IMR-90 (cell line): ENCODE data around the gene SMKR1. TPM values are rescaled to one million over a fixed set of nuclear protein-coding genes. Genes with fewer than 3 reads are reported as not detected.
A peak's percentile ranks its signal among the peaks of the same experiment; 100 is the strongest.

ENCODE experiments used
- ATAC-seq: fragments of 200-7000 bp; cut with Tn5 transposase; 2 replicates; pipeline ENCODE4 v1.9.1; 2020; ENCODE audit warnings: low read depth, mild to moderate bottlenecking, moderate library complexity
- BruUV-seq: library from RNA; stranded (reverse); fragments of 400-500 nt; replicated peaks from 2 replicates; lab custom pipeline; 2021; lab: Mats Ljungman, UMichigan
- CTCF ChIA-PET: fragments of 300-600 bp; formaldehyde crosslinking; extraction: SDS; loops from one replicate; lab custom pipeline; 2021; ENCODE audit warnings: antibody characterized with exemption; lab: Yijun Ruan, JAX
- POLR2A ChIA-PET: fragments of 300-600 bp; sonication (Branson Sonifier 250); formaldehyde crosslinking; loops from one replicate; lab custom pipeline; 2022; ENCODE audit warnings: antibody characterized with exemption; ENCODE audit not compliant: unreplicated experiment; lab: Charles Lee
- DNase-seq: peaks from one replicate; pipeline ENCODE4 v3.0.0; 2013
- H2AFZ ChIP-seq: replicated peaks from 2 replicates; pipeline ENCODE3; 2013; ENCODE audit warnings: low read length, mild to moderate bottlenecking; ENCODE audit not compliant: poor library complexity
- H2AK5ac ChIP-seq: 2 replicates; pipeline ENCODE4 v1.6.1; 2013; ENCODE audit warnings: low read depth, low read length, inconsistent platforms
- H2AK9ac ChIP-seq: replicated peaks from 2 replicates; pipeline ENCODE3; 2013; ENCODE audit warnings: mild to moderate bottlenecking, low read depth, low read length, moderate library complexity; ENCODE audit not compliant: poor library complexity
- H2BK120ac ChIP-seq: 2 replicates; pipeline ENCODE4 v1.6.1; 2013; ENCODE audit warnings: low read depth, low read length, inconsistent platforms
- H2BK15ac ChIP-seq: 3 replicates; pipeline ENCODE4 v1.6.1; 2013; ENCODE audit warnings: low read depth, low read length, inconsistent platforms
- H2BK20ac ChIP-seq: 2 replicates; pipeline ENCODE4 v1.6.1; 2013; ENCODE audit warnings: low read depth, mild to moderate bottlenecking, inconsistent platforms, low read length, moderate library complexity
- H2BK5ac ChIP-seq: 2 replicates; pipeline ENCODE4 v1.6.1; 2013; ENCODE audit warnings: mild to moderate bottlenecking, low read depth, low read length, inconsistent platforms; ENCODE audit not compliant: poor library complexity, severe bottlenecking
- H3K14ac ChIP-seq: replicated peaks from 2 replicates; pipeline ENCODE4 v1.6.1; 2013; ENCODE audit warnings: low read depth, low read length, inconsistent platforms
- H3K18ac ChIP-seq: 2 replicates; pipeline ENCODE4 v1.6.1; 2013; ENCODE audit warnings: low read depth, low read length, control low read depth
- H3K23ac ChIP-seq: 2 replicates; pipeline ENCODE4 v1.6.1; 2013; ENCODE audit warnings: low read depth, low read length, inconsistent platforms
- H3K27ac ChIP-seq: 2 replicates; pipeline ENCODE4 v1.5.1; 2013; ENCODE audit warnings: mild to moderate bottlenecking, control low read depth, low read length; ENCODE audit not compliant: insufficient read depth
- H3K27me3 ChIP-seq: 2 replicates; pipeline ENCODE4 v1.6.1; 2013; ENCODE audit warnings: low read length; ENCODE audit not compliant: control insufficient read depth, insufficient read depth
- H3K36me3 ChIP-seq: 2 replicates; pipeline ENCODE4 v1.6.1; 2013; ENCODE audit warnings: low read length, mixed read lengths; ENCODE audit not compliant: control insufficient read depth, insufficient read depth
- H3K4ac ChIP-seq: 2 replicates; pipeline ENCODE4 v1.6.1; 2013; ENCODE audit warnings: low read depth, low read length, inconsistent platforms
- H3K4me1 ChIP-seq: 2 replicates; pipeline ENCODE4 v1.6.1; 2013; ENCODE audit warnings: low read length, mixed read lengths; ENCODE audit not compliant: control insufficient read depth, insufficient read depth
- H3K4me2 ChIP-seq: 2 replicates; pipeline ENCODE4 v1.6.1; 2013; ENCODE audit warnings: low read depth, mild to moderate bottlenecking, control low read depth, low read length, moderate library complexity
- H3K4me3 ChIP-seq: 2 replicates; pipeline ENCODE4 v1.5.1; 2013; ENCODE audit warnings: low read depth, mild to moderate bottlenecking, control low read depth, low read length, moderate library complexity; ENCODE audit not compliant: insufficient read depth
- H3K56ac ChIP-seq: 2 replicates; pipeline ENCODE4 v1.6.1; 2013; ENCODE audit warnings: low read length, inconsistent platforms; ENCODE audit not compliant: insufficient read depth; ENCODE audit errors: extremely low read depth
- H3K79me1 ChIP-seq, 2 experiments: 2 replicates each; pipeline ENCODE4 v1.6.1; 2013; ENCODE audit warnings: low read length in 2 of 2, inconsistent platforms in 1 of 2, low read depth in 1 of 2
- H3K9ac ChIP-seq: 2 replicates; pipeline ENCODE4 v1.6.1; 2013; ENCODE audit warnings: low read depth, low read length, control low read depth
- H3K9me1 ChIP-seq: 2 replicates; pipeline ENCODE4 v1.6.1; 2013; ENCODE audit warnings: low read length, inconsistent platforms; ENCODE audit not compliant: insufficient read depth
- H3K9me3 ChIP-seq: 2 replicates; pipeline ENCODE4 v1.6.1; 2013; ENCODE audit warnings: low read length; ENCODE audit not compliant: control insufficient read depth, insufficient read depth
- H4K20me1 ChIP-seq: 2 replicates; pipeline ENCODE4 v1.6.1; 2013; ENCODE audit warnings: low read length, inconsistent platforms; ENCODE audit not compliant: insufficient read depth
- H4K5ac ChIP-seq: 2 replicates; pipeline ENCODE4 v1.6.1; 2013; ENCODE audit warnings: mild to moderate bottlenecking, low read depth, low read length, control low read depth
- H4K8ac ChIP-seq, 2 experiments: 2 replicates each; pipeline ENCODE4 v1.6.1; 2013; ENCODE audit warnings: low read depth in 2 of 2, low read length in 2 of 2, control low read depth in 1 of 2, inconsistent platforms in 1 of 2
- H4K91ac ChIP-seq: 2 replicates; pipeline ENCODE4 v1.6.1; 2013; ENCODE audit warnings: low read depth, low read length, inconsistent platforms; ENCODE audit not compliant: insufficient read depth
- BHLHE40 ChIP-seq: fragments of 150-350 bp; IDR thresholded peaks from 2 replicates; pipeline ENCODE4 v1.6.1; 2016; ENCODE audit warnings: mild to moderate bottlenecking, low read depth, low read length
- CEBPB ChIP-seq: IDR thresholded peaks from 2 replicates; pipeline ENCODE4 v1.6.1; 2012; ENCODE audit warnings: low read depth, low read length, improper control_type of control experiment
- CHD1 ChIP-seq: IDR thresholded peaks from 2 replicates; pipeline ENCODE4 v1.6.1; 2012; ENCODE audit warnings: low read depth, low read length, improper control_type of control experiment
- CTCF ChIP-seq: conservative IDR thresholded peaks from 2 replicates; pipeline ENCODE4 v1.5.1; 2012; ENCODE audit warnings: mild to moderate bottlenecking, low read depth, low read length, improper control_type of control experiment
- FOS ChIP-seq: fragments of 150-350 bp; IDR thresholded peaks from 2 replicates; pipeline ENCODE4 v1.6.1; 2016; ENCODE audit warnings: low read depth, low read length
- MAFK ChIP-seq: IDR thresholded peaks from 2 replicates; pipeline ENCODE4 v1.6.1; 2012; ENCODE audit warnings: low read depth, low read length, improper control_type of control experiment
- MAZ ChIP-seq: IDR thresholded peaks from 2 replicates; pipeline ENCODE4 v1.6.1; 2012; ENCODE audit warnings: low read depth, mild to moderate bottlenecking, low read length, improper control_type of control experiment, moderate library complexity, borderline replicate concordance
- MXI1 ChIP-seq: IDR thresholded peaks from 2 replicates; pipeline ENCODE4 v1.6.1; 2012; ENCODE audit warnings: low read depth, mild to moderate bottlenecking, low read length, moderate library complexity, borderline replicate concordance
- NFE2L2 ChIP-seq: fragments of 150-350 bp; IDR thresholded peaks from 2 replicates; pipeline ENCODE4 v1.6.1; 2016; ENCODE audit warnings: low read depth, mild to moderate bottlenecking, low read length
- POLR2A ChIP-seq: IDR thresholded peaks from 2 replicates; pipeline ENCODE4 v1.6.1; 2012; ENCODE audit warnings: mild to moderate bottlenecking, low read depth, low read length
- RAD21 ChIP-seq: IDR thresholded peaks from 2 replicates; pipeline ENCODE4 v1.6.1; 2012; ENCODE audit warnings: low read length, improper control_type of control experiment
- RCOR1 ChIP-seq: IDR thresholded peaks from 2 replicates; pipeline ENCODE4 v1.6.1; 2012; ENCODE audit warnings: mild to moderate bottlenecking, low read length, improper control_type of control experiment; ENCODE audit not compliant: insufficient replicate concordance
- RFX5 ChIP-seq: IDR thresholded peaks from 2 replicates; pipeline ENCODE4 v1.8.0; 2012; ENCODE audit warnings: low read depth, mild to moderate bottlenecking, low read length, moderate library complexity
- USF2 ChIP-seq: fragments of 150-350 bp; IDR thresholded peaks from 2 replicates; pipeline ENCODE4 v1.6.1; 2017; ENCODE audit warnings: mild to moderate bottlenecking, antibody characterized with exemption, low read length, low read depth
- WGBS, 2 experiments: methylation state at CpG; one replicate each; pipeline versions ENCODE4 v1.1.5 to v1.1.7; 2013; ENCODE audit warnings: missing lambda C conversion rate in 2 of 2; ENCODE audit not compliant: insufficient read length in 1 of 2; ENCODE audit errors: extremely low coverage in 2 of 2; 5-methylcytosine and 5-hydroxymethylcytosine counted together
- dilution Hi-C: fragments of 300-500 bp; cut with HindIII; formaldehyde crosslinking; loops from one replicate; pipeline ENCODE4 v1.14.3; 2018; ENCODE audit warnings: low sequenced_read_pairs; ENCODE audit not compliant: unreplicated experiment
- in situ Hi-C: fragments of 300-500 bp; cut with MboI; formaldehyde crosslinking; loops from 3 replicates; pipeline ENCODE4 v1.14.3; 2019; ENCODE audit warnings: low sequenced_read_pairs, inconsistent platforms, mixed read lengths
- intact Hi-C: fragments of 100-400 bp; cut with micrococcal nuclease; formaldehyde crosslinking; loops from 2 replicates; pipeline ENCODE4 v1.10.0; 2022
- polyA plus RNA-seq, 3 experiments: library from polyadenylated mRNA; depleted of rRNA; stranded (reverse); fragments of >200 nt; gene quantifications; 2 replicates each; pipeline ENCODE4 v1.2.3, GENCODE V29; 2012; ENCODE audit warnings: low replicate concordance in 1 of 3
- total RNA-seq: library from RNA; depleted of rRNA; stranded (reverse); fragments of >200 nt; gene quantifications from 2 replicates; pipeline ENCODE4 v1.2.3, GENCODE V29; 2012
- TF ChIP-seq, protein P1 (sequence below): fragments of 150-350 bp; IDR thresholded peaks from 2 replicates; pipeline ENCODE4 v1.6.1; 2016; ENCODE audit warnings: low read depth, mild to moderate bottlenecking, low read length, moderate library complexity, borderline replicate concordance

Gene SMKR1
- total and polyA plus RNA-seq, 2 of the 4 experiments (the other 2 are of a cell fraction) = 0.26 TPM; not detected in 1

- no peak overlapping the region for H2BK5ac ChIP-seq
- no peak overlapping the region for H3K18ac ChIP-seq
- H3K79me1 ChIP-seq = no peaks in the 10 kb centered on the region
- H3K4me2 ChIP-seq = no peak overlapping the region
- intact Hi-C loops = loop anchor here (5.0 kb wide), 1 partner anchor 120 kb away; the partner anchor contains the start of gene NRF1
- no peak overlapping the region for H3K27ac ChIP-seq
- 100% methylated on average over 1 of the region's 2 CpGs; no CpG with 5 or more reads in 1 of the 2 experiments for WGBS, 2 experiments
- no peaks in the 10 kb centered on the region for H3K36me3 ChIP-seq
- dilution Hi-C loops = no loop called here
- H2BK15ac ChIP-seq = no peak overlapping the region
- peak overlapping the region; percentile 45 for H2BK20ac ChIP-seq
- H3K9ac ChIP-seq = no peak overlapping the region
- no peaks in the 10 kb centered on the region for H3K9me3 ChIP-seq
- ChIA-PET CTCF (no interaction called here), POLR2A (no interaction called here)
- BruUV-seq = no TSS peak
- H2BK120ac ChIP-seq = peak overlapping the region; percentile 32; the same call in 1 of the 2 replicates
- H2AK9ac ChIP-seq = no peak overlapping the region
- H3K23ac ChIP-seq = no peak overlapping the region
- H2AFZ ChIP-seq = no peak overlapping the region
- H3K4me1 ChIP-seq = peaks cover 8% of the 10 kb centered on the region; the same call in 1 of the 2 replicates
- no peak overlapping the region for H3K4ac ChIP-seq
- ATAC-seq = no peak
- no peaks in the 10 kb centered on the region for H3K27me3 ChIP-seq
- H3K9me1 ChIP-seq = peaks cover 6% of the 10 kb centered on the region; the same call in 1 of the 2 replicates
- no peaks in the 10 kb centered on the region for H4K20me1 ChIP-seq
- TF ChIP-seq FOS (no peak), CHD1 (no peak), NFE2L2 (no peak), USF2 (no peak), POLR2A (no peak), MXI1 (no peak), CTCF (no peak), MAZ (no peak), CEBPB (no peak), BHLHE40 (no peak), RFX5 (no peak), RCOR1 (no peak), MAFK (no peak), RAD21 (no peak)
- TF ChIP-seq, protein P1, sequence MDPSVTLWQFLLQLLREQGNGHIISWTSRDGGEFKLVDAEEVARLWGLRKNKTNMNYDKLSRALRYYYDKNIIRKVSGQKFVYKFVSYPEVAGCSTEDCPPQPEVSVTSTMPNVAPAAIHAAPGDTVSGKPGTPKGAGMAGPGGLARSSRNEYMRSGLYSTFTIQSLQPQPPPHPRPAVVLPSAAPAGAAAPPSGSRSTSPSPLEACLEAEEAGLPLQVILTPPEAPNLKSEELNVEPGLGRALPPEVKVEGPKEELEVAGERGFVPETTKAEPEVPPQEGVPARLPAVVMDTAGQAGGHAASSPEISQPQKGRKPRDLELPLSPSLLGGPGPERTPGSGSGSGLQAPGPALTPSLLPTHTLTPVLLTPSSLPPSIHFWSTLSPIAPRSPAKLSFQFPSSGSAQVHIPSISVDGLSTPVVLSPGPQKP = no peak
- no peak overlapping the region for H2AK5ac ChIP-seq
- no peak overlapping the region for H3K56ac ChIP-seq
- no peak overlapping the region for H4K8ac ChIP-seq
- in situ Hi-C loops = loop anchor here (25.0 kb wide), 1 partner anchor 520 kb away; no protein-coding TSS in a partner anchor
- H3K14ac ChIP-seq = no peak overlapping the region
- DNase-seq = no peak
- H3K4me3 ChIP-seq = no peak overlapping the region
- H4K5ac ChIP-seq = no peak overlapping the region
- H4K91ac ChIP-seq = no peak overlapping the region
These were observed 9.9 kb upstream of the SMKR1 start for GRCh38 chr7:129492391-129492790.
